GM12878 (cell line): ENCODE results near the gene TRAPPC3L. TPM values are rescaled to one million over a fixed set of nuclear protein-coding genes. Genes with fewer than 3 reads are reported as not detected.

Experiments used
- BACH1 ChIP-seq: fragments of 450-650 bp; IDR thresholded peaks from 2 replicates; pipeline ENCODE4 v1.6.1; 2017; ENCODE audit warnings: mild to moderate bottlenecking, borderline replicate concordance
- BMI1 ChIP-seq: fragments of 450-650 bp; IDR thresholded peaks from 2 replicates; pipeline ENCODE4 v1.6.1; 2016; ENCODE audit warnings: mild to moderate bottlenecking, moderate library complexity, borderline replicate concordance
- CBX5 ChIP-seq: sonication (generic); IDR thresholded peaks from 2 replicates; pipeline ENCODE4 v1.6.1; 2016; ENCODE audit warnings: low read depth, moderate library complexity, mild to moderate bottlenecking, inconsistent platforms
- CHD4 ChIP-seq: fragments of 200-600 bp; sonication (generic); IDR thresholded peaks from 2 replicates; pipeline ENCODE4 v1.6.1; 2016; ENCODE audit warnings: mild to moderate bottlenecking
- ELK1 ChIP-seq: IDR thresholded peaks from 2 replicates; pipeline ENCODE4 v1.6.1; 2012; ENCODE audit warnings: low read depth, low read length, improper control_type of control experiment
- EP300 ChIP-seq, 2 experiments: fragments of 150-350 bp in 1 of 2; IDR thresholded peaks; 2 replicates each; pipeline ENCODE4 v1.6.1; 2011 to 2012; ENCODE audit warnings: low read depth in 2 of 2, low read length in 2 of 2, borderline replicate concordance in 1 of 2, improper control_type of control experiment in 1 of 2, inconsistent platforms in 1 of 2; ENCODE audit not compliant: control insufficient read depth in 1 of 2
- FOXK2 ChIP-seq: fragments of 450-650 bp; IDR thresholded peaks from 2 replicates; pipeline ENCODE4 v1.6.1; 2017; ENCODE audit warnings: mild to moderate bottlenecking, moderate library complexity
- JUNB ChIP-seq: IDR thresholded peaks from 2 replicates; pipeline ENCODE4 v1.6.1; 2016; ENCODE audit warnings: antibody characterized with exemption, mild to moderate bottlenecking
- KDM1A ChIP-seq: fragments of 200-600 bp; sonication (generic); IDR thresholded peaks from 2 replicates; pipeline ENCODE4 v1.6.1; 2016; ENCODE audit warnings: borderline replicate concordance
- NFIC ChIP-seq: IDR thresholded peaks from 2 replicates; pipeline ENCODE4 v1.6.1; 2012; ENCODE audit warnings: low read depth, mild to moderate bottlenecking, inconsistent platforms, low read length, moderate library complexity
- NFXL1 ChIP-seq: fragments of 450-650 bp; IDR thresholded peaks from 2 replicates; pipeline ENCODE4 v1.6.1; 2017; ENCODE audit warnings: antibody characterized with exemption, mild to moderate bottlenecking, borderline replicate concordance
- NFYA ChIP-seq: IDR thresholded peaks from 2 replicates; pipeline ENCODE4 v1.6.1; 2011; ENCODE audit warnings: low read depth, mild to moderate bottlenecking, low read length, improper control_type of control experiment, borderline replicate concordance
- PML ChIP-seq: IDR thresholded peaks from 2 replicates; pipeline ENCODE4 v1.6.1; 2012; ENCODE audit warnings: low read length, inconsistent platforms
- POU2F2 ChIP-seq: IDR thresholded peaks from 3 replicates; pipeline ENCODE4 v1.6.1; 2011; ENCODE audit warnings: low read depth, mild to moderate bottlenecking, low read length, borderline replicate concordance
- RUNX3 ChIP-seq: IDR thresholded peaks from 2 replicates; pipeline ENCODE4 v1.6.1; 2012; ENCODE audit warnings: low read length, inconsistent platforms
- SIX5 ChIP-seq: IDR thresholded peaks from 2 replicates; pipeline ENCODE4 v1.6.1; 2011; ENCODE audit warnings: mild to moderate bottlenecking, low read depth, low read length, moderate library complexity; ENCODE audit not compliant: severe bottlenecking
- SP1 ChIP-seq: IDR thresholded peaks from one replicate; pipeline ENCODE4 v1.6.1; 2011; ENCODE audit warnings: low read depth, low read length
- SPI1 ChIP-seq: IDR thresholded peaks from 2 replicates; pipeline ENCODE4 v1.6.1; 2011; ENCODE audit warnings: low read depth, mild to moderate bottlenecking, low read length, moderate library complexity, borderline replicate concordance; ENCODE audit not compliant: insufficient read depth
- polyA plus RNA-seq, 11 experiments: library from polyadenylated mRNA; depleted of rRNA in 4 of 11; unstranded in 6 of 11; stranded (reverse) in 5 of 11; fragments of >200 nt; fragmentation: Nextera tagmentation in 4 of 11; fragmentation: Illumina TruSeq in 1 of 11; extraction: Ambion mirVana in 4 of 11; extraction: Trizol in 1 of 11; gene quantifications; 1 replicate in 1 of 11; 2 replicates in 10 of 11; pipeline versions ENCODE4 v1.2.1 to v1.2.3, GENCODE V29; 2011 to 2016; ENCODE audit warnings: inconsistent platforms in 2 of 11, missing spikeins in 2 of 11, low read depth in 1 of 11
- total RNA-seq, 4 experiments: library from RNA; depleted of rRNA in 3 of 4; stranded (reverse); fragments of >200 nt in 3 of 4; fragmentation: Illumina TruSeq in 1 of 4; extraction: Trizol in 1 of 4; gene quantifications; 2 replicates each; pipeline versions ENCODE4 v1.2.1 to v1.2.3, GENCODE V29; 2013 to 2021
- TF ChIP-seq, protein P1 (sequence below): fragments of 450-650 bp; IDR thresholded peaks from 2 replicates; pipeline ENCODE4 v1.6.1; 2016; ENCODE audit warnings: mild to moderate bottlenecking, moderate library complexity, borderline replicate concordance
- TF ChIP-seq, protein P2 (sequence below): fragments of 450-650 bp; IDR thresholded peaks from 2 replicates; pipeline ENCODE4 v1.6.1; 2018; ENCODE audit warnings: borderline replicate concordance, mild to moderate bottlenecking; ENCODE audit not compliant: partially characterized antibody

Gene TRAPPC3L
- total and polyA plus RNA-seq, 10 of the 15 experiments (the other 5 are each of a cell fraction or from before 2014, with no cell fraction given) = not detected

DNA sequence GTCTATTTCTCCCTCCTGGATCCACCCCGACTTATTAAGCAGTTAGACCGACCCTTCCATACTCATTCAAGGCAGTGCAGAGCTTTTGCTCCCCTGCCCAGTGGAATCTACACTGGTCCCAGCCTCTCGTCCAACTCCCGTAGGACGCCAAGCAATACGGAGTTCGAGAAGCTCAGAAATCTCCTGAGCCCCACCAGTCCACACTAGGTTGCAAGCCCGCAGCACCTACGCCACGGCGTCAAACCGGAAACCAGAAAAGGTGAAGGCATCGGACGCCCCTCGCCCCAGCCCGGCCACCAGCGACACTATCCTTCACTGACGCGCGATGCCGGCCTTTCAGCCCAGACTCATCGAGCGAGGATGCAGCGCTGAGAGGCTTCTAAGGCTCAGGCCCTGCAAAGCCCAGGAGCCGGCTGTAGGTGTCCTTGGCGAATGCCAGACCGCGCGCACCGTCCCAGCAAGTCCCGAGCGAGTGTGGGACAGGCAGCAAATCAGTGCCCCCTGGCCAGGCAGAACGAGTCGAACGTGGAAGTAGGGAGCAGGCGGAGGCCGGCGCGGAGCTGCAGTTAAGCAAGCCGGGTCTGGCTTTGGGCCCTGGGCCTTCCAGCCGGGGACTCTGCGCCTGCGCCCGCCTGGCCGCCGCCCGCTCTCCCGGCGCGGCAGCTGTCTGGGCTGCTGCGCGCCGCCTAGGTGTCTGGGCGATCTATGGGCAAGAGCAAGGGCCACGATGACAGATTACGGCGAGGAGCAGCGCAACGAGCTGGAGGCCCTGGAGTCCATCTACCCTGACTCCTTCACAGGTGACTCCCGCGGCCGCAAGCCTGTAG, 25.6 kb upstream of the TRAPPC3L start, which contains the start of gene RWDD1 (continued):
- TF ChIP-seq, protein P1, sequence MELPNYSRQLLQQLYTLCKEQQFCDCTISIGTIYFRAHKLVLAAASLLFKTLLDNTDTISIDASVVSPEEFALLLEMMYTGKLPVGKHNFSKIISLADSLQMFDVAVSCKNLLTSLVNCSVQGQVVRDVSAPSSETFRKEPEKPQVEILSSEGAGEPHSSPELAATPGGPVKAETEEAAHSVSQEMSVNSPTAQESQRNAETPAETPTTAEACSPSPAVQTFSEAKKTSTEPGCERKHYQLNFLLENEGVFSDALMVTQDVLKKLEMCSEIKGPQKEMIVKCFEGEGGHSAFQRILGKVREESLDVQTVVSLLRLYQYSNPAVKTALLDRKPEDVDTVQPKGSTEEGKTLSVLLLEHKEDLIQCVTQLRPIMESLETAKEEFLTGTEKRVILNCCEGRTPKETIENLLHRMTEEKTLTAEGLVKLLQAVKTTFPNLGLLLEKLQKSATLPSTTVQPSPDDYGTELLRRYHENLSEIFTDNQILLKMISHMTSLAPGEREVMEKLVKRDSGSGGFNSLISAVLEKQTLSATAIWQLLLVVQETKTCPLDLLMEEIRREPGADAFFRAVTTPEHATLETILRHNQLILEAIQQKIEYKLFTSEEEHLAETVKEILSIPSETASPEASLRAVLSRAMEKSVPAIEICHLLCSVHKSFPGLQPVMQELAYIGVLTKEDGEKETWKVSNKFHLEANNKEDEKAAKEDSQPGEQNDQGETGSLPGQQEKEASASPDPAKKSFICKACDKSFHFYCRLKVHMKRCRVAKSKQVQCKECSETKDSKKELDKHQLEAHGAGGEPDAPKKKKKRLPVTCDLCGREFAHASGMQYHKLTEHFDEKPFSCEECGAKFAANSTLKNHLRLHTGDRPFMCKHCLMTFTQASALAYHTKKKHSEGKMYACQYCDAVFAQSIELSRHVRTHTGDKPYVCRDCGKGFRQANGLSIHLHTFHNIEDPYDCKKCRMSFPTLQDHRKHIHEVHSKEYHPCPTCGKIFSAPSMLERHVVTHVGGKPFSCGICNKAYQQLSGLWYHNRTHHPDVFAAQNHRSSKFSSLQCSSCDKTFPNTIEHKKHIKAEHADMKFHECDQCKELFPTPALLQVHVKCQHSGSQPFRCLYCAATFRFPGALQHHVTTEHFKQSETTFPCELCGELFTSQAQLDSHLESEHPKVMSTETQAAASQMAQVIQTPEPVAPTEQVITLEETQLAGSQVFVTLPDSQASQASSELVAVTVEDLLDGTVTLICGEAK = peak; percentile 71; the same call in 1 of the 2 replicates
- TF ChIP-seq KDM1A (no peak), EP300 (IDR thresholded peaks at IDR 0.05; ENCODE audit: borderline replicate concordance in 1 of 2, control insufficient read depth in 1 of 2, low read depth in 2 of 2, low read length in 2 of 2) (no peak), POU2F2 (no peak), SIX5 (peak; percentile 72), SP1 (peak; percentile 99), CBX5 (peak; percentile 19; the same call in 1 of the 2 replicates), RUNX3 (peak; percentile 50), SPI1 (no peak), CHD4 (no peak), BMI1 (no peak), NFXL1 (no peak), JUNB (no peak), BACH1 (peak; percentile 57; the same call in 1 of the 2 replicates), NFIC (no peak), FOXK2 (peak; percentile 92), NFYA (peak; percentile 78), ELK1 (peak; percentile 82), PML (peak; percentile 74)
- TF ChIP-seq, protein P2, sequence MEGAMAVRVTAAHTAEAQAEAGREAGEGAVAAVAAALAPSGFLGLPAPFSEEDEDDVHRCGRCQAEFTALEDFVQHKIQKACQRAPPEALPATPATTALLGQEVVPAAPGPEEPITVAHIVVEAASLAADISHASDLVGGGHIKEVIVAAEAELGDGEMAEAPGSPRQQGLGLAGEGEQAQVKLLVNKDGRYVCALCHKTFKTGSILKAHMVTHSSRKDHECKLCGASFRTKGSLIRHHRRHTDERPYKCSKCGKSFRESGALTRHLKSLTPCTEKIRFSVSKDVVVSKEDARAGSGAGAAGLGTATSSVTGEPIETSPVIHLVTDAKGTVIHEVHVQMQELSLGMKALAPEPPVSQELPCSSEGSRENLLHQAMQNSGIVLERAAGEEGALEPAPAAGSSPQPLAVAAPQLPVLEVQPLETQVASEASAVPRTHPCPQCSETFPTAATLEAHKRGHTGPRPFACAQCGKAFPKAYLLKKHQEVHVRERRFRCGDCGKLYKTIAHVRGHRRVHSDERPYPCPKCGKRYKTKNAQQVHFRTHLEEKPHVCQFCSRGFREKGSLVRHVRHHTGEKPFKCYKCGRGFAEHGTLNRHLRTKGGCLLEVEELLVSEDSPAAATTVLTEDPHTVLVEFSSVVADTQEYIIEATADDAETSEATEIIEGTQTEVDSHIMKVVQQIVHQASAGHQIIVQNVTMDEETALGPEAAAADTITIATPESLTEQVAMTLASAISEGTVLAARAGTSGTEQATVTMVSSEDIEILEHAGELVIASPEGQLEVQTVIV = peak; percentile 95
